Middle frontal gyrus (tissue), 1 donor: ENCODE measurements around the gene HDAC11.
"Not testable (repeated sequence)": the region's sequence is repeated elsewhere in the genome, so short reads cannot be mapped to it uniquely, and the experiment has no call there.

Experiments used
- DNase-seq: peaks from one replicate; pipeline ENCODE4 v3.0.0-alpha.2; 2015; ENCODE audit warnings: low spot score; ENCODE audit errors: extremely low spot score

Gene HDAC11

GRCh38 chr3:13492976-13493866 is 13.1 kb downstream of the HDAC11 start:
- DNase-seq: no peak

GRCh38 chr3:13493867-13494441 is 13.8 kb downstream of the HDAC11 start:
- DNase-seq: no peak

GRCh38 chr3:13494463-13495350 is 14.6 kb downstream of the HDAC11 start:
- DNase-seq: peak; percentile 69

GRCh38 chr3:13495351-13495813 is 15.3 kb downstream of the HDAC11 start:
- no peak for DNase-seq

- peak; percentile 79 for DNase-seq
These were observed 16.0 kb downstream of the HDAC11 start for GRCh38 chr3:13495921-13496723.

- no peak for DNase-seq
These were observed 16.8 kb downstream of the HDAC11 start for GRCh38 chr3:13496879-13497278.

- DNase-seq: no peak
These were observed 17.3 kb downstream of the HDAC11 start for GRCh38 chr3:13497386-13497785.

- no peak for DNase-seq
These were observed 18.4 kb downstream of the HDAC11 start for GRCh38 chr3:13498354-13499060.

GRCh38 chr3:13499246-13499645 is 19.1 kb downstream of the HDAC11 start:
- not testable (repeated sequence) for DNase-seq

- no peak for DNase-seq
These were observed 20.2 kb downstream of the HDAC11 start for GRCh38 chr3:13500133-13500885.

GRCh38 chr3:13501056-13501455 is 20.9 kb downstream of the HDAC11 start:
- no peak for DNase-seq

- DNase-seq: no peak
These were observed 21.4 kb downstream of the HDAC11 start for GRCh38 chr3:13501521-13501920.

GRCh38 chr3:13501958-13502790 is 22.1 kb downstream of the HDAC11 start:
- no peak for DNase-seq

GRCh38 chr3:13502791-13503060 is 22.6 kb downstream of the HDAC11 start:
- DNase-seq: no peak

GRCh38 chr3:13504161-13504831 is 24.2 kb downstream of the HDAC11 start:
- no peak for DNase-seq

GRCh38 chr3:13505147-13506130 is 25.3 kb downstream of the HDAC11 start:
- DNase-seq: no peak

- DNase-seq: no peak
These were observed 26.1 kb downstream of the HDAC11 start for GRCh38 chr3:13506239-13506638.
